Measurements from ENCODE around the gene KRT1.

The KRT1 gene

DNA sequence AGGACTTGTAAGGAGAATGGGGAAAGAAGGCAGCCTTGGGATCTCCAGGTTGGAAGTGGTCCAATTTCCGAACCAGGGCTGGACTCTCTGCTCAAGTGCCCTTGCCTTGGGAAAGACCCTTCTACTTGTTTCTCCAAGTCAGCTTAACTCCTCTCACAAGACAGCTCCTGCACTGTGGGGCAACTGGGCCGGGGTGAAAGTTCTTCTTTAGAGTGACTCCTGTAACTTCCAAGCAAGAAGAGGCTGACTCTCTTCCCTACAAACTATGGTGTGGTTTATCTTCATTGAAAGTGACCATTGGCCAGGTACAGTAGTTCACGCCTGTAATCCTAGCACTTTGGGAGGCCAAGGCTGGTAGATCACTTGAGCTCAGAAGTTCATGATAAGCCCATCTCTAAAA lies 13.7 kb downstream of the KRT1 start:
- no peak for DNase-seq (ENCODE audit: low read depth)
- TF ChIP-seq, protein P1, sequence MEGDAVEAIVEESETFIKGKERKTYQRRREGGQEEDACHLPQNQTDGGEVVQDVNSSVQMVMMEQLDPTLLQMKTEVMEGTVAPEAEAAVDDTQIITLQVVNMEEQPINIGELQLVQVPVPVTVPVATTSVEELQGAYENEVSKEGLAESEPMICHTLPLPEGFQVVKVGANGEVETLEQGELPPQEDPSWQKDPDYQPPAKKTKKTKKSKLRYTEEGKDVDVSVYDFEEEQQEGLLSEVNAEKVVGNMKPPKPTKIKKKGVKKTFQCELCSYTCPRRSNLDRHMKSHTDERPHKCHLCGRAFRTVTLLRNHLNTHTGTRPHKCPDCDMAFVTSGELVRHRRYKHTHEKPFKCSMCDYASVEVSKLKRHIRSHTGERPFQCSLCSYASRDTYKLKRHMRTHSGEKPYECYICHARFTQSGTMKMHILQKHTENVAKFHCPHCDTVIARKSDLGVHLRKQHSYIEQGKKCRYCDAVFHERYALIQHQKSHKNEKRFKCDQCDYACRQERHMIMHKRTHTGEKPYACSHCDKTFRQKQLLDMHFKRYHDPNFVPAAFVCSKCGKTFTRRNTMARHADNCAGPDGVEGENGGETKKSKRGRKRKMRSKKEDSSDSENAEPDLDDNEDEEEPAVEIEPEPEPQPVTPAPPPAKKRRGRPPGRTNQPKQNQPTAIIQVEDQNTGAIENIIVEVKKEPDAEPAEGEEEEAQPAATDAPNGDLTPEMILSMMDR (IDR thresholded peaks at IDR 0.05; ENCODE audit: insufficient read depth, low read depth, low read length, missing control alignments): no peak
- H3K4me3 ChIP-seq (ENCODE audit: low read depth, low read length): no peak overlapping the region

DNA sequence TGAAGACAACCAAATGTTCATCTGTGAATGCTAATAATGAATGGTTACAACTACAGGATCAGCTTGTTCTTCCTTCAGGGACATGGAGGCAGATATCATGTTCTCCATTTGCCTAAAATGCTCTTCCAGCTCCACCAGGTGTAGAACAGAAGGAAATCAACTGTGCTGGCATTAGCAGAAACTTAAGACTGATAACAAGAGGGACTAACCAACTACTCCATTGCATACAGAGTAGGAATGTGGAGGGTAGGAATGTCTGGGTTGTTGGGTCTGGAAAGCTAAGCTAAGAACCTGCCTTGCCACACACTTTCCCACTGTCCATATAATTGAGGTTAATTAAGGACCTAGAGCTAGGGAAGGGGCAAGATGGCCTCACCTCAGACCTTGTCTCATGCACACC lies 16.8 kb downstream of the KRT1 start:
- TF ChIP-seq, protein P1 (IDR thresholded peaks at IDR 0.05; ENCODE audit: insufficient read depth, low read depth, low read length, missing control alignments): no peak
- no peak for DNase-seq (ENCODE audit: low read depth)
- H3K4me3 ChIP-seq (ENCODE audit: low read depth, low read length): no peak overlapping the region

DNA sequence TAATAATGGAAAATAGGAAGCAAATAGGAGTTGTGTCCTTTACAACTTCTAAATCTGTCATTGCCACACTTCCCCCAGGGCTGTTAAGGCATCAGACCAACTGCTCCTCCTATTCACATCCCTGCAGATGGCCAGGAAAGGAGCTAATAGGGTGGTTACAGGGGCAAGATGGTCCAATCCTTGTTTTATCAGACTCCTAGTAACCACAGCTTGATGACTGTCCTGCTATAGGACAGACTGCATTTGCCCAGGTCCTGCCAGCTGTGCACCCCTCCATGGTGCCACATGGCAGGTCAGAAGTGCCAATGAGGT lies 17.3 kb downstream of the KRT1 start:
- TF ChIP-seq, protein P1 (IDR thresholded peaks at IDR 0.05; ENCODE audit: insufficient read depth, low read depth, low read length, missing control alignments): no peak
- no peak overlapping the region for H3K4me3 ChIP-seq (ENCODE audit: low read depth, low read length)
- no peak for DNase-seq (ENCODE audit: low read depth)

DNA sequence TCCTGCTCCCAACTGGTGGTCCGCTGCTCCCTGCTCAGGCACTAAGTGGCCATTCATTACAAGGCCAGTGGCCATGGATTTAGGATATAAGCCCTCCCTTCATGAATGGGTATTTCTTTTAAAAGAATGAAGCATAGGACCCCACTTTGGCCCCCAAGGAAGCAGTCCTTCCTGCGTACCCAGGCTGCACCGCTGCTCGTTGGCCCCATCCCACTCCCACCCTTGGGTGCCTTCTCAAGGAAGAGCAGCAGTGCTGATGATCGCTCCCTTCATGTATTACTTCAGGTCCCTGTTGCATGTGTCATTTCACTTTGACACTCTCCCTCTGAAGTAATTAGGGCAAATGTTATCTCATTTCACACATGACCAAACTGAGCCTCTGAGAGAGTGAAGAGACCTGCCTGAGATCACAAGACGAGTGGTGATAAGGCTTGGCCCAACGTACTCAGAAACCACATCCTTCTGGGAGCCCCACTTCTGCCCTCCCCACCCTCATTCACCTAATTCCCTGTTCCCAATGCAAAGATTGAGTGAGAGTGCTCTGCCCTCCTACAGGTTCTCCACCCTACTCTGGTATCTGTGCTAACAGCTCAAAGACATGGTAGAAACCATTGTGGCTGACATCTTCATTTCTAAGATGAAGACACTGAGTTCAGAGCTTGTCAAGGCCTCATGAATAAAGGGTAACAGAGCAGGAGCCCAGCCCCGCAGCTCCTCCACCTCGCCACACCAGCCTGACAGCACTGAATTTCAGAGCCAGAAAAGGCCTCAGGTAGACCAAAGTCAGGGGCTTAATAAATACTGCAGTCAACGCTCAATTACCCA lies 17.9 kb downstream of the KRT1 start:
- DNase-seq (ENCODE audit: low read depth): no peak
- TF ChIP-seq, protein P1 (IDR thresholded peaks at IDR 0.05; ENCODE audit: insufficient read depth, low read depth, low read length, missing control alignments): no peak
- no peak overlapping the region for H3K4me3 ChIP-seq (ENCODE audit: low read depth, low read length)

DNA sequence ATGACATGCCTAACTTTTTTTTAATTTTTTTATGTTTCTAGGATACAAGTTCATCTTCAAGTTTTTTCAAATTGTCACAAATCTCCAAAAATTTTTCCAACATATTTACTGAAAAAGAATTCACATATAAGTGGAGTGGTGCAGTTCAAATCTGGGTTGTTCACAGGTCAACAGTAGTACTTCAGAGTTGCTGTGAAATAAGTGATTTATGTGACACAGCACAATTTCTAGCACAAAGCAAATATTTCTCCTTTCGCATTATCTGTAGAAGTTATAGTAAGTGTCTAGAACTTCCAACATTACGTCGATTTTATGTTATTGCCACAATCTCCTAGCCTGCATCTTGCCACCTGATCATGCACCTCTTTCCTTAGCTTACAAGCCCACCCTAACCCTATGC lies 18.5 kb downstream of the KRT1 start:
- TF ChIP-seq, protein P1 (IDR thresholded peaks at IDR 0.05; ENCODE audit: insufficient read depth, low read depth, low read length, missing control alignments): no peak
- no peak overlapping the region for H3K4me3 ChIP-seq (ENCODE audit: low read depth, low read length)
- no peak for DNase-seq (ENCODE audit: low read depth)

DNA sequence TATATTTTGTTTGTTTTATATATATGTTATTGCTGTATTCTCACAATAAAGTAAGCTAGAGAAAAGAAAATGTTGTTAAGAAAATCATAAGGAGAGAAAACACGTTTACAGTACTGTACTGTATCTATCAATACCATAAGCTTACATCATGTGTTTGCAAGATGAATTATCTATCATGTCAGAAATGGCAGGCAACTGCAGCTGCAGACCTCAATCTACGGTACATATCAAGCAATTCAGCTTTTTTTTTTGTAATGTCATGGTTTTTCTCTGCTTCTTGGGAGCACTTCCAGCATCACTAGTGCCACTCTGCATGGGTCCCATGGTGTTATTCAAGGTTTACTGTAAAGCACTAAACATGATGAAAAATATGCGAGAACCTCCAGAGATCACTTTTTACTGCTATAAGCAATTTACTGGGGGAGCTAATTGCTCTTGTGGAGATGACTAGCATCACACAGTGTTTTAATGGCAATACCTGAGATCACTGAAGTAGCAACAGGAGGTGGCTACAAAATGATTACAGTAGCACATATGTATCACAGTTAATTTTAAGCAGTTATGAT lies 19.2 kb downstream of the KRT1 start:
- H3K4me3 ChIP-seq (ENCODE audit: low read depth, low read length): no peak overlapping the region
- DNase-seq (ENCODE audit: low read depth): no peak
- TF ChIP-seq, protein P1 (IDR thresholded peaks at IDR 0.05; ENCODE audit: insufficient read depth, low read depth, low read length, missing control alignments): no peak

DNA sequence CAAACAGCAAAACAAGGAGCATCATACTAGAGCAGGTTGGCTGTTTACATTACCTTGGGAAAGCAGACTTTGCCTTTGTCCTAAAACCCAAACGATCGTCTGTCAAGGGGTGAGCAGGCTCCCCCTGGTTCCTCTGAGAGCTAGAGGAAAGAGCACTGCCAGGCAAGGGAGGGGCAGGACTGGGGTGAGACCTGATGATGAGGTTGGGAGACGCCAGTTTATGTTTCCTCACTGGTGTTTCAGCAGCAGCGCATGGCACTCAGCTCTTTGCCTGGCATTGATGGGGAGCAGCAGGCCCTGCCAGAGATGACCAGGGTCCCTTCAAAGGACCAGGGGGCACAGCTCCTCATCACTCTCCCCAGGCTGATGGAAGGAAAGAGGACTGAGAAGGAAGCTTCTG lies 20.3 kb downstream of the KRT1 start:
- no peak for DNase-seq (ENCODE audit: low read depth)
- TF ChIP-seq, protein P1 (IDR thresholded peaks at IDR 0.05; ENCODE audit: insufficient read depth, low read depth, low read length, missing control alignments): no peak
- no peak overlapping the region for H3K4me3 ChIP-seq (ENCODE audit: low read depth, low read length)

Measured in GM12865 (cell line).